COLO829 (cell line): Measurements from ENCODE around the gene KLHL25.

ENCODE experiments used
- DNase-seq: peaks from one replicate; pipeline ENCODE4 v3.0.0; 2012; ENCODE audit warnings: low spot score

KLHL25 gene

DNA sequence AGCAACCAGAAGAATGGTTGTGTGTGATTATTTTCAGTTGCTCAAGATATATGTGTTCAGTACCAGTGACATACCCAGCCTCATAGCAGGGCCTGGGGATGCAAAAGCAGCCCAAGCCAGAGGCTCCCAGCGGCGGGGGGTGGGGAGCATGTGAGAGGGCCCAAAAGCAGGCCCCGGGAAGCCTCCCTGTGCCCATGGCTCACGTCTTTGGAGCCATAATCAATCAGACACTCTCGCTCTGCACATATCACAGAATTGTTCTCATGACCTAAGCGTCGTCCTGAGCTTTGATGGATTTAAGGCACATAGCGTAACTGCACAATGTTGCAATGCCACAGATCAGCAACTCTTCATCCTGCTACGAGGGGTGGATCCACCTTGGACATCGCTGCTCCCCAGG, 20.8 kb downstream of the KLHL25 start:
- DNase-seq: no peak

DNA sequence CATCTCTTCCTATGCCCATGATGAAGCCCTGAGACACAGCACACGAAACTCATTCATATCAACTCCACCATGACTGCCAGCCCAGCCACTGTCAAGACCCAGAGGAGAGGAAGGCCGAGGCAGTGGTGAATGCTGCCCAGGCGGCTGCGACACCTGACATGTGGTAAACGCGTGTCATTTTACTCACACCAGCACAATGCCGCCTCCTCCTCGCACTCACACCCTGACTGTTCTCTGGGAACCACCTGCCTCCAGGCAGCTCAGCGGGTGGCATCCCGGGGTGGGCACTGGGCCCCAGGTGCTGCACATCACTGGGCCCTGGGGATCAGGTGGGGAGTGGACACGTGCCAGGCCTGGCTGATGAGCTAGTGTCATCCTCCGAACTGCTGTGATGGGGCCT, 21.5 kb downstream of the KLHL25 start:
- no peak for DNase-seq

DNA sequence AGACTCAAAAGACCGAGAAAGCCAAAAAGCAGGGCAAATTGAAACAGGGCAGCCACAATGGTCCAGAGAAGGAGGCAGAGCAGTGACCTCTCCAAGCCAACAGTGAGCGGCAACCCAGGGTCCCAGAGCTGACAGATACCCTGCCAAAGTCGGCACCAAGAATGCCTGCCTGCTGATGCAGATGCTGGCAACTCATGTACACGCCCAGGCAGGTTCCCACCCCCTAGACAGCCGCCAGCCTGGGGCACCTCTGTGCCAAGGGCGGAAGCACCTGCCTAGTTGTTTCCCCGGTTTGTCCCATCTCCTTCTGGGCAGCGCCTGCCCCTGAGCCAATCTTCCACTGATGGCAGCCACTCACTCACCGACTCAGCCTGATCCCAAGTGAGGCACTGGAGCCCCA, 22.1 kb downstream of the KLHL25 start:
- DNase-seq: no peak

DNA sequence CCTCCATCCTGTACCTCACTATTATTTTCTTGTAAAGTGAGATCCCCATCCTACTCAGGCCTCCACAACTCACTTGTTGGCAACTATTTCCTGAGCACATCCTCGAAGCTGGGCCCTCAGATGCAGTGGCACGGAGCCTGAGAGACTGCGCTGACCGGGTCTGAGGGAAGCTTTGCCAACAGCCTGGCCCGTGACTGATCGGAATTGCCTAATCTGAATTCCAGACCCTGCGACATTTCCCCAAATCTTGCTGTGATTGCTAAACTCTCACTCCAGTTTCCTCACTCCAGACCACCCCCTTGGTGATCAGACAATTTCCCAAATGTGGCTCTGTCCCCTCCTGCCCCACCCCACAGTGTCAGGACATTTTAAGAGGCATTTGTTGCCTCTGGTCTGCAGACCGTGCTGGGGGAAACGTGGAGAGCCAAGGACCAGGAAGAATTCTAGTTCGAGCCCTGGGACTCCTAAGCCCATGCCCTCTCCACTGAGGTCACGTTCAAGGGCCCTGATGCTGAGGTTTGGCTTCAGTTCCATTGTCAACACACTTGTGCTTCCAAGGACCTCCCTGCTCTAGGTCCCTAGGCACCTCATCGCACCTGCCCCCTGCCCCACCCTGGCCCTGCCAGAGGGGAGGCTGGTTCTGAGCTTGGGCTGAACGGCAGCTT, 22.8 kb downstream of the KLHL25 start:
- DNase-seq: no peak

DNA sequence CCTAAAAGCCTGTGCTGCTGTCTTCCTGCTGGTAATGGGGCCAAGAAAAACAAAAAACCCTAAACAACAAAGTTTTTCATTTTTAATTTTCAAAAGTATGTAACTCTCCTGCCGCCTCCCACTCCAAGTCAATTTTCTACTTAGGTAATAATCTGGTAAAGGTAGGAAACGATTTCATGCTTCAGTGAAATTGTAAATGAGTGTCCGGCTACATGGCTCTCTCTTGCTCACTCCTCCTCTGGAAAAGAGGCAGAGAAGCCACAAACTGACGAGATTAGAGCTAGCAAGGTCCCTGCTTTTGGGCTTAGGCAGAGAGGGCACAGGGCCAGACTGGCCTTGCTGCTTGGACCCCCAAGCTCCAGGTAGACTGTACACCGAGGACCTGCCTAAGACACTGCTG, 23.5 kb downstream of the KLHL25 start:
- DNase-seq: no peak

DNA sequence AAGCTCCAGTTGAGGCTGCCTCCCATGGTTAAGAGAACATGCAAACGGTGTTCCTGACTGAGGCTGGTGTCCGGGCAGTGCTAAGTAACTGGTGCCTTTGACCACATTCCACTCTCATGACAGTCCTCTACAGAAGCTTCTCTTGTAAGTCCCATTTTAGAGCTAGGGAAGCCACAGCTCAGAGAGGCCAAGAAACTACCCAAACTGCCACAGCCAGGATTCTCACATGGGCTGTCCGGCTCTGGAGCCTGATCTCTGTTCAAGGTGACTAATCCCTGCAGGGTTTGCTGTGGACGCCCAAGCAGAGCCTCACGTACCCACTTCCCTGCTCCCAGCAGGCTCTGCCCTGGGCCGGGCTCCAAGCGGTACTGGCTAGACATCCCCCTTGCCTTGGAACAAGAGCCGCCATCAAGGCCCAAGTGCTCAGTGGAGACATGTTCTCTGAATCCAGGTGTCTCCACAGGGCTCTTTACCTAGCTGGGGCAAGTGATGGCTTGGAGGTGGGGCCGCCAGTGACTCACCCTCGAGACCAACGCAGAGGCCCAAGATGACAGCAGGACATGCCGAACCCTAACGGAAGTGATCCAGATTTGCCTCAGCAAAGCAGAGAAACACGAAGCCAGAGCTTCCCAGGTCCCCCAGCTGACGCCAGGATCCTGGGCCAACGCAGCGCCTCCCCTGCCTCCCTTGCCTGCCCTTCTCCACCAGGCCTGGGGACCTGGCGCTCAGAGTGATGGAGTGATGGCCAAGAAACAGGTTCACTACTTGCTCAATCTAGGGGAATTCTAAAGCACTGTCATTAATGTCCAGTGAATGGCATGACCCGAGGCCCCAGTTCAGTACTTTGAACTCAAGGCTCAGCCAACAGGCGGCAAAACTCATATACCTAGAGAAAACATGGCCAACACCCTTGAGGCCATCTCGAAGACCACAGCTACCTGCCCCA, 24.4 kb downstream of the KLHL25 start:
- DNase-seq: no peak

DNA sequence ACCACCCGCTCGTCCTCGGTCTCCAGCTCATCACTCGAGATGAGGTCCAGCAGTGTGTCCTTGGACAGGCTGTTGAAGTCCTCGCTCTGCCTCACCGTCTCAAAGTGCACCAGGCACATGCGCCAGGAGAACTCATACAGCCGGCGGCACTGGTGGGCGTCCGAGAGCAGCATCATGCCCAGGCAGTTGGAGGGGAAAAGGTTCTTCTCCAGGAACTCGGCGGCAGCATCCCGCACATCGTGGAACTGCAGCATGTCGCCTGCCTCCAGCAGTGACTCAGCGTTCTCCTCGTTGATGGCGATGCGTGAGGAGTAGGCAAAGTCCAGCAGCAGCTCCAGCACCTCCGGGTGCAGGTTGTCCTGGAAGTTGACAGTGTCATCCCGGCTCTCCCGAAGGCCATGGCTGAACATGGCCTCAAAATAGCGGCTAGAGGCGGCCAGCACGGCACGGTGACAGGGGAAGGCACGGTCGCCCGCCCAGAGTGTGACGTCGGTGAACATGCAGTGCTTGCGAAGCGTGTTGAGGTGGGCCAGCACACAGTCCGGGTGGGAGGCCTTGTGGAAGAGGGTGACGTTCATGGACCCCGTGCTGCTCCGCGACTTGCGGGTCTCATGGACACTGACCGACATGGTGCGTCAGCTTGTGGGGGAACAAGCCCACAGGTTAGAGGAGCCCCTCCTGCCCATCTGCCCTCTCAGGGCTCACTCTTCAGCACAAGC, 25.4 kb downstream of the KLHL25 start:
- no peak for DNase-seq

DNA sequence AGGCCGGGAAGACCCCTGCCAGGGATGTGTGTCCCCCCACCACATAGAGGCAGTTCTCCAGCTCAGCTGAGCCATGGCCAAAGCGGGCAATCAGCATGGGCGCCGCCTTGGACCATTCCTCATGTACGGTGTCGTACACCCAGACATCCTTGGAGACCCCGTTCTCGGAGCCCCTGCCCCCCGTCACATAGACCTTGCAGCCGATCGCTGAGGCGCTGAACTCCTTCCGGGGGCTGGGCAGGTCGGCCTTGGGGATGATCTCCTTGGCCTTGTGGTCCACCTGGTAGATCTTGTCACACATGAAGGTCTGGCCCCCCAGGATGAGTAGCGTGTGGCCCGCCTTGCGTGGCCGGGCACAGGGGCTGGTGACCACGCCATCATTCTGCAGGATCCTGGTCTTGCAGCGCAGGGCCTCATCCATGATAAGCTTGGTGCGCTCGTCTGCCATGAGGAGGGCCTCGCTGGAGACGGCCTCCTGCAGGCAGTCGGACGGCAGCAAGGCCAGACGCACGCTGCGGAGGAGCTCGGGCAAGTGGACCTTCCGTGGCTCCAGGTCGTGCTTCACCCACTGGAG, 26.0 kb downstream of the KLHL25 start:
- DNase-seq: no peak

DNA sequence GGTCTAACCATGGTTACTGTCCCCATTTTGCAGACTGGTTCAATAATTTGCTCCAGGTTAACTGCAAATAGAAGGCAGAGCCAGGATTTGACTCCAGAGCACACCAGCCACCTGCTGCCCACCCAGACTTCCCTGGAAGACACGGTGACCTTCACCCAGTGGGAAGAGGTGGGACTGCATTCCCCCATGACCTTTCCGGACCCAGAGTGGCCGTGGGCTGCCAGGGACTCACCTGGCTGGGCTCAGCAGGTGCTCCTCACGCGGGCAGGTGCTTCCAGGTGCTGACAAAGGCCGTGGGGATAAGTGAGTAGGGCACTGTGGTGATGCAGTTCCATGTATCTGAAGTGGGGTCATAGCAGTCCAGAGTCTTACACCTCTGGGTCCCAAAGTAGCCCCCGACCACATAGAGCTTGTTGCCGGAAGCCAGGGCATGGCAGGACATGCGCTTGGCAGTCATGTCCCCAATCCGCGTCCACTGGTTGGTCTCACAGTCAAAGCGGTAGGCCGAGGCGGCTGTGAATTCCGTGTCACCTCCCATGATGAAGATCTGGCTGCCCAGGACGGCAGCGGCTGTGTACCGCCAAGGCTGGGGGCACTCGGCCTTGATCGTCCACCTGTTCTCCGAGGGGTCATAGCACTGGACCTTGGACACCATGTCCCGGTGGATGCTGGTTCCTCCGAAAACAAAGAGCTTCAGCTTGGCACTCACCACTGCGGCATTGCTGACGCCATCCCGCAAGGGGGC, 26.8 kb downstream of the KLHL25 start:
- DNase-seq: no peak

DNA sequence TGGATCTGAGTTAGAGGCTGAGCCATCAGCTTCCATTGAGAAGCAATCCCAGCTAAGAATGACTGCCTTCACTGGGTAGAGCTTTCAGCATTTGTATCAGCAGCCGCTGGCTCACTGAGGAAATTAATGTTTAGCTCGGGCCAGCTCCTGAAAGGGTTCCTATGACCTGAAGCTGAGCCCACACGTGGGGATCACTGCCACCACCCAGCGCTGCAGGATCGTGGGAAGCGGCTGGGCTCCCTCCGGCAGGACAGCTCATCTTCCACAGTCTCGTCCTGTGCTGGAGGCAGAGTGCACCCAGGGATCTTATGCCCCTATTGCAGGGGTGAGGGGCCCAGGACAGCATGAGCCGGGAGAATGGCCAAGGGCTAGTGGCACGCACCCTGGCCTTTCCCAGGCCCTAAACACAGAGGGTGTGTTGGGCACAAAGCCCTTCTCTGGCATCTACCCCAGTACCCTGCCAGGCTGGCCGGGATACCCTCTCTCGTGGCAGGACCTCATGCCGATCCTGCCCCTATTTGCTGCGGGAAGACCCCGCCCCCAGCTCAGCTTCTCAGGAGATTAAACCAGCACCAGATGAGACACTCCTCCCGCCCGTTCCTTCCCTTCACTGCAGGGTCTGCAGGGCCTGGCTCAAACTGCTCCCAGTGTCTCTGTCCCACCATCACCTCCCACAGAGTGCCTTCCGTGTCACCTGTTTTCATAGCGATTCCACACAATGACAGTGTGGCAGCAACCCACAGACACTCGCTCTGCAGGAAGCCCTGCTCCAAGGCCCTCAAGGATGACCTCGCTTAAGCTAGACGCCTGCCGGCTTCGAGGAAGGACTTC, 28.5 kb downstream of the KLHL25 start:
- DNase-seq: no peak

DNA sequence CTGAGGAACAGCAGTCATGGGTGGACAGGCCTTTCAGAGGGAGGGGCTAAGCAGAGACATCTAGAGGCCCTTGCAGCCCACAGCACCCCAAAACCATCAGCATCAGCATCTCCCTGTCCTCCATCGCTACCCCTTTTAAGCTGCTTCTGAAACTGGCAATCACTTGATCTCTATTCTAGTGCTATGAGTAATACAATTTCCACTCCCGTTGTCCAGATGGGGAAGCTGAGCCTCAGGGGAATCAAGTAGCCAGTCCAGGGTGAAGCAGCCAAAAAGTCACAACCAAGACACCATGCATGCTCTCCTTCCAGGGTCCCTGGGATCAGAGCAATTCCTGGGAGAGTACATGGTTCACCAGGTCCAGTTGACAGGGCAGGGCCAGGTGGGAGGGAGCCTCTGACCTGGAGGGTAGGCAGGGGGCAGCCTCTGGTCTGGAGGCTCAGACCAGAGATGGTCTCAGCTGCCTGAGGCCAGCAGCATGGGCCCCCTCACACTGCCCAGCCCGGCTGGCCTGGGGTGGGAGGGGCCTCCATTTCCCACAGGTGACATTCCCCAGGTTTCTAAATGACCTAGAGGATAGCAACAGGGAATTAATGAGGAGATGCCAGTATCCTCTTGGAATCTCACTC, 30.0 kb downstream of the KLHL25 start:
- DNase-seq: no peak

DNA sequence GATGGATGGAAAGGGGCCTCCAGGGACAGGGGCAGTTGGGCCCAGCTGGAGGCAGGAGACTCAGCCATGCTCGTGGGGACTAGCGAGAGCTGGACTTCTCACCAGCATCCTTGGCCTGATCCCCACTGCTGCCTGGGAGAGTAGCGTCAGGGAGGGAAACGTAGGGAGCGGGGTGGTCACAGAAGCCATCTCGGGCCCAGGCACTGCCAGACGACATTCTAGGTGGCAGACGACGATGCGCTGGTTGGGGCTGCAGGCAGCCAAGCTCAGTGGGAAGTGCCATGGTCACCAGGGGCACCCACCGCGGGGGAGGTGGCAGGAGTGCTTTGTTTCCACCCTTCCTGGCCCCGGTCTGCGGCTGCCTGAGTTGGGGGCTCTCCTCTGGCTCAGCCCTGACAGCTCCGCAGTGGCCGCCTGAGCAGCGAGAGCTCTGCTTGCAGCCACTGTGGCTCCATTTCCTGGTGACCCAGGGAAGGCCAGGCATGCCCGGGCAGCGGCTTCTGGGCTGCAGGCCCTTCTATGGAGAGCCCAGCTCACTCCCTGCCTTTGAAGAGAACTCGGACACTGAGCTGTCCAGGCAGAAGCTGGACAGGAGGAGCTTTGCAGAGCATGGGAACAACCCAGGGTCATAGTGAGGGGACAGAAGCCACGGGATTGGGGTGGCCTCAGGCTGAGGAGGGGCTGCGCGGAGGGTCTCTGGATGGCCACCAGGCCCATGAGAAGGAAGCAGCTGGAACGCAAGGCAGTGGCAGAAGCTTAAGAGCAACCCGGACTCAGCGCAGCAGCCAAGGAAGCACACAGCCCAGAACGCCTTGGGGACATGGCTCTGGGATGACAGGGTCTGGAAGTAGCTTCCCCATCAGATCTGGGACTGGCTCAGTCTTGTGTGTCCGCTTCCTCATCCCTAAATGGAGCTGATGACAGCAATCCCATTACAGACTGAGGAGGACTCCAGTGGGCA, 30.8 kb downstream of the KLHL25 start:
- no peak for DNase-seq

DNA sequence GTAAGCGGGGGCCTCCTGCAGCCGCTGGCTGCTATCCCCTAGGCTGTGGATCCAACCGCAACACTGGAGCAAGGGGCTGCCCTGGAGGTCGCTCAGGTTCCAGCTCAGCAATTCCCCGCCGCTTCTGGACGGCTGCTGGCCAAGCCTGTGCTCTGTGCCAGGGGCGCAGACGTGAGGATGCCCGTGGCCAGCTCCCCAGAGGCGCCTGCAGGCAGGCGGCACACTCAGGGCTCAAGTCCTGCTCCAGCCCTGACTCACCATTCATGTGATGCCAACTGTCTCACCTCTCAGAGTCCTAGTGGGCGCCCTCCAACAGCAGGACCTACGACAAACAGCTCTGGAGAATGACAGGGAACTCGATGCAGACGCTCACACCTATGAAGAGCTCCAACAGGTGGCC, 31.6 kb downstream of the KLHL25 start:
- DNase-seq: no peak

DNA sequence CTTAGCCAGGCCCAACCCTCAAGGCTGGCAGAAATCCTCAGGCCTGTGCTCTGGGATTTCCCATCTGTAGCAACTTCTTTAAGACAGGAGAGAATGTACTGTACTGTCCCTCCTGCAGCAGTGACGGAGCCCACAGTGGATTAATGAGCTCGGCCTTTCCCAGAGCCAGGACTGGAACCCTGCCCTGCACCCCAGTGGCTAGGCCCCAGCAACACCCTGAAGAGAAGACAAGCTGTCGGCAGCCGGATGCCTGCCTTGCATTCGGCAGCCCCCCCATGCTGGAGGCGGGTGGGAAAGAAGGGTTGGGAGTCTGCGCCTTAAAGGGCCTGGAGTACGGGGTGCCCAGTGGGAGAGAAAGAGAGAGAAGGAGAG, 32.0 kb downstream of the KLHL25 start:
- no peak for DNase-seq

DNA sequence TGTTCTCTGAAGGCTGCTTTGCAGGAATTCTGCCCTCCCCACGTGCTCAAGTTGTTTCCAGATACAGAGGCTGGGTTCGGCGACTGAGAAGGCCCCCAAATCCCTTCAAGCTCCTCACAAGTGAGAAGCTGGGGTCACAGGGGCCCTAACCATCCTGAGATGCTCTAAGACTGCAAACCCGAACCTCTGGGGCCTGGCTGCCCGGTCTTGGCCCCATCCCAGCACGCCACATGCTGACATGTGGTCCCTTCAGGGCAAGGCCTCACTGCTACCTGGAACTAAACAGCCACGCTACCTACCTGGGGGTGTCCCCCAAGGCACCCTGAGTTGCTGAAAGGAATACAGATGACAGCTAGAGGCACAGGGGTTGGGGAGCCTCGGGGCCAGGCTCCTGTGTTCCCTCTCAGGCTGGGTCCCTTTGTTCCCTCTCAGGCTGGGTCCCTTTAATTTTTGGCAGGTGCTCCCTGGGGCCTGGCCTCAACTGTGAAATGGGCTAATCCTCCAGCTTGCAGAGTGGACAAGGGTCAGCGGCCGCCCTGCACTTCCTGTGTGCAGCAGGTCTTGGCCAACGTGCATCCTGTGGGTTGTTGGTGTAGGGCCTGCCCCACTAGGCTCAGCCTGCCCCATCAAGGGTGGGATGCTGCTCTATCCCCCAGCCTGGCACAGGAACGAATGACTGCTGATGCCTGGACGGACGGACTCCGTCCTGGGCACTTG, 32.5 kb downstream of the KLHL25 start:
- no peak for DNase-seq

DNA sequence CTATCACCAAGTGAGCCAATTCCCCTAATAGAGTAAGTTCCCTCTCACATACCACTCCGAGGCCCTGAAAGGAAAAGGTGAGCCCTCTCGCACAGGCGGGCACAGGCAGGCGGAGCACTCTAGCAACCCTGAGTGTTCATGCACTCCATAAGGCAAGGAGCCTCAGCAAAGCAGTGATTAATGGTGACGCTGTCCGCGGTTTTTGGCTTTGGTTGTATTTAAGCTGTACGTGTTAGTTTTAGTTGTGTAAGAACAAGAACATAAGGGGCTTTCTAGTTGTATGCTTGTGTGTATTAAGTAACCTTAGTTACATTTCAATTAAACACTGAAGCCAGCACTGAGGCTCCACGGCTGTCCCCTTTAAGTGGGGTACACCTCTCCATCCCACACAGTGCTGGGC, 33.1 kb downstream of the KLHL25 start:
- DNase-seq: no peak

DNA sequence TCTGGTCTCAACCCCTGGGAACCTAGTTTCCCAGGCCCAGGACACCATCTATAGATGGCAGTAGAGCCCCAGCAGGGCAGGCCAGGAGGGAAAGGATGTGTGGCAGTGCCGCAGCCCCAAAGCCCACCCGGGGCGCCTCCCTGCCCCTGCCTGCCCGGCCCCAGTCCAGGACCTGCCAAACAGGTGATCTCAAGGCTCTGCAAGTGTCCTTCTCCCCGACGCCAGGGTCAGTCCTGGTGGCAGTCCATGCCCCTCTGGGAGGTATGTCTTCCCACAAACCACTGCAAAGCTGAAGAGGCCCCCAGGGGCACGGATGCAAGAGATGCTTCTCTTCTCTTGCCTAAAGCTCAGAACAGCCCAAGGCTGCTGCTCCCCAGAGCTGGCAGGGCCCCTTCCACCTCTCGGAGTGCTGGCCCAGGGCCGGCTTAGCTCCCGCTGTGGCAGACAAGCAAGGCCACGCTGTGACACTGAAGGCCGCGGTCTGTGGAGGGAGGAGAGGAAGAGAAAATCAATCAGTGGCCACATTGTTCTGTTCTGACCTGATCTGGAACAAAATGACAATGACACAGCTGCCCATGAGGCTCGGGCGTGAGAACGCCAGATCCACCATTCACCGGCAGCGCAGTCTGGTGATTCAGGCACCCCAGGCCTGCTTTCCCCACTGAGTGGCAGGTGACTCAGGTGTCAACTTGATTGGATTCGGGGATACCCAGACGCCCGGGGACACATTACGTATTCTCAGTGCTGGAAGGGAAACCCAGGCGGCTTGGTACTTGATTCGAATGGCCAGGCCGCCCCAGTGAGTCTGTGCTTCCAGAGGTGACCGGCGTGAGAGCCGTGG, 34.0 kb downstream of the KLHL25 start:
- DNase-seq: no peak

DNA sequence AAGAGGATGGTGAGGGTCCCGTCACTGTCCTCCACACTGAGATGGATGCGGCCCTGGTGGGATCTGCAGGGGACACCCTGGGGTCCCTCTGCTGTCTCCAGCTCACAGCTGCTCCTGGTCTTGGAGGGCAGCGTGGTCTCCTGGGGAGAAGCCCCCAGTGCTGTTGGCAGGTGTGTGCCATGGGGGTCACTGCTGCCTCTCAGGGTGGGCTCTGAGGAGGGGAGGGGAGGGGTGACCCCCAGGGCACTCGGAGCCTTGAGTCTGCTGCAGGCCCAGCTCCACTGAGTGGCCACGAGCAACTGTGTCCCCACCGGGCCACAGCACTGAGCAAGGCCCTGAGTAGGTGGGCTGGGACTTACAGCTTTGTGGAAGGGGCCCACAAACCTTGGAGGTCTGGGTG, 34.7 kb downstream of the KLHL25 start:
- DNase-seq: no peak
